NB4 (cell line): ENCODE results near the gene CCDC24.

Source experiments
- CTCF ChIP-seq: IDR thresholded peaks from one replicate; pipeline ENCODE4 v1.5.1; 2012; ENCODE audit warnings: low read depth, low read length
- POLR2A ChIP-seq: IDR thresholded peaks from 2 replicates; pipeline ENCODE4 v1.6.1; 2011; ENCODE audit warnings: mild to moderate bottlenecking; ENCODE audit not compliant: insufficient read length; ENCODE audit errors: extremely low read depth

GRCh38 chr1:43993206-43993914, 2.0 kb downstream of the CCDC24 start:
- TF ChIP-seq POLR2A: no peak
- TF ChIP-seq CTCF: no peak
